ENCODE results near the gene BATF2. TPM values are rescaled to one million over a fixed set of nuclear protein-coding genes. Genes with fewer than 3 reads are reported as not detected.

Gene BATF2
- total and polyA plus RNA-seq, 9 of the 15 experiments (the other 6 are each of a cell fraction or from before 2014, with no cell fraction given): 1.7 to 8.9 (median 6.4) TPM

DNA sequence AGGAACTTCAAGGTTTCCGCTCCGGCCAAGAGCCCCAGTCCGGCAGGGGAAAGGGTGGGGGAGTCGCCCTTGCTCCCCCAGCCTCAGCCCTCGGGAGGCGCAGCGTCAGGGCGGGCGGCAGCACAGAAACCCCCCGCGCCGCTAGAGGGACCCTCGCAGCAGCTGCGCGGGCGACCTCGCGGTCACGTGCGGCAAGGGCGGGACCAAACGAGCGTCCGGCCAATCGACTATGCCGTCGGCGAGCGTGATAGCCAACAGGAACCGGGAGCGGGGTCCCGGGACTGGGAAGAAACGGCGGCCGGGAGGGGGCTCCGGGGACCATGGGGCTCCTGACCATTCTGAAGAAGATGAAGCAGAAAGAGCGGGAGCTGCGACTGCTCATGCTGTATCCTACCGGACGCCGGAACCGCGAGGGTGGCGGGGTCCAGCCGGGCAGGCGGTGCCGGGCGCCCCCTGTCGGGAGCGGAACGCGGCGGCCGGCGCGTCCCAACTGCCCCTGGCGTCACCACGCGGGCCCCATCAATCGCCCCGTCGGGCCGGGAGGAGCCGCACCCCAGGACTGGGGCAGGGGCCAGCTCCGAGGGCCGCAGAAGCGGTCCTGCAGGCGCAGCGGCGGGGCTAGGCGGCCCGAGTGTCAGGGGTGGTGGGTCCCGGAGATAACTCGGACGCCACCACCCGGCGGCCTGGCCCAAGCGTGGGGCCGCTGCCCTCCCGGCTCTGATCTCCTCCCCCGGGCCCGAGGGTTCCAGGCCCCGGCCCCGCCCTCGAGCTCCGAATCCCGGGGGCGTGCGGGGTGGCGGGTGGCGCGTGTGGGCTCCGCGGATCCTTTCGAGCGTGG, 17.3 kb upstream of the BATF2 start, which contains the start of gene ARL2 (continued):
- TF ChIP-seq, protein P1, sequence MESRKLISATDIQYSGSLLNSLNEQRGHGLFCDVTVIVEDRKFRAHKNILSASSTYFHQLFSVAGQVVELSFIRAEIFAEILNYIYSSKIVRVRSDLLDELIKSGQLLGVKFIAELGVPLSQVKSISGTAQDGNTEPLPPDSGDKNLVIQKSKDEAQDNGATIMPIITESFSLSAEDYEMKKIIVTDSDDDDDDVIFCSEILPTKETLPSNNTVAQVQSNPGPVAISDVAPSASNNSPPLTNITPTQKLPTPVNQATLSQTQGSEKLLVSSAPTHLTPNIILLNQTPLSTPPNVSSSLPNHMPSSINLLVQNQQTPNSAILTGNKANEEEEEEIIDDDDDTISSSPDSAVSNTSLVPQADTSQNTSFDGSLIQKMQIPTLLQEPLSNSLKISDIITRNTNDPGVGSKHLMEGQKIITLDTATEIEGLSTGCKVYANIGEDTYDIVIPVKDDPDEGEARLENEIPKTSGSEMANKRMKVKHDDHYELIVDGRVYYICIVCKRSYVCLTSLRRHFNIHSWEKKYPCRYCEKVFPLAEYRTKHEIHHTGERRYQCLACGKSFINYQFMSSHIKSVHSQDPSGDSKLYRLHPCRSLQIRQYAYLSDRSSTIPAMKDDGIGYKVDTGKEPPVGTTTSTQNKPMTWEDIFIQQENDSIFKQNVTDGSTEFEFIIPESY (CRISPR knock-in tag; IDR thresholded peaks at IDR 0.05): peak; percentile 79
- TF ChIP-seq SMARCC2 (IDR thresholded peaks at IDR 0.05; ENCODE audit: low read depth) (no peak), ZNF263 (CRISPR knock-in tag; IDR thresholded peaks at IDR 0.05; ENCODE audit: borderline replicate concordance) (peak; percentile 14; the same call in 1 of the 2 replicates), NKRF (IDR thresholded peaks at IDR 0.05; ENCODE audit: borderline replicate concordance) (peak; percentile 85), GABPA (tag; conservative IDR thresholded peaks at IDR 0.05; ENCODE audit: low read depth) (peak; percentile 76), ESRRA (IDR thresholded peaks at IDR 0.05; ENCODE audit: borderline replicate concordance, low read depth) (0 out of 2 replicates have a peak, but pooled peaks have one; percentile 48), PURB (CRISPR knock-in tag; IDR thresholded peaks at IDR 0.05; ENCODE audit: low read depth) (no peak), DDX20 (tag; IDR thresholded peaks at IDR 0.05; ENCODE audit: low read depth) (no peak), CREM (IDR thresholded peaks at IDR 0.05; ENCODE audit: low read depth) (peak; percentile 63), MBD2 (IDR thresholded peaks at IDR 0.05; ENCODE audit: borderline replicate concordance, low read depth) (no peak; the same call in none of the 2 replicates), ZNF668 (CRISPR knock-in tag; IDR thresholded peaks at IDR 0.05) (no peak), ZNF75A (CRISPR knock-in tag; IDR thresholded peaks at IDR 0.05) (no peak), HCFC1 (IDR thresholded peaks at IDR 0.05; ENCODE audit: low read depth, low read length) (no peak; the same call in none of the 2 replicates), IRF2 (CRISPR knock-in tag; IDR thresholded peaks at IDR 0.05) (peak; percentile 82; the same call in 1 of the 2 replicates), XRCC4 (IDR thresholded peaks at IDR 0.05; ENCODE audit: extremely low read depth, insufficient read depth, insufficient read length) (no peak), WHSC1 (IDR thresholded peaks at IDR 0.05; ENCODE audit: low read length) (no peak), HOXB6 (CRISPR knock-in tag; IDR thresholded peaks at IDR 0.05; ENCODE audit: borderline replicate concordance) (no peak), ZFX (CRISPR knock-in tag; IDR thresholded peaks at IDR 0.05) (peak; percentile 90)
- TF ChIP-seq, protein P2, sequence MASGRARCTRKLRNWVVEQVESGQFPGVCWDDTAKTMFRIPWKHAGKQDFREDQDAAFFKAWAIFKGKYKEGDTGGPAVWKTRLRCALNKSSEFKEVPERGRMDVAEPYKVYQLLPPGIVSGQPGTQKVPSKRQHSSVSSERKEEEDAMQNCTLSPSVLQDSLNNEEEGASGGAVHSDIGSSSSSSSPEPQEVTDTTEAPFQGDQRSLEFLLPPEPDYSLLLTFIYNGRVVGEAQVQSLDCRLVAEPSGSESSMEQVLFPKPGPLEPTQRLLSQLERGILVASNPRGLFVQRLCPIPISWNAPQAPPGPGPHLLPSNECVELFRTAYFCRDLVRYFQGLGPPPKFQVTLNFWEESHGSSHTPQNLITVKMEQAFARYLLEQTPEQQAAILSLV (tag; IDR thresholded peaks at IDR 0.05): no peak
- TF ChIP-seq, protein P3, sequence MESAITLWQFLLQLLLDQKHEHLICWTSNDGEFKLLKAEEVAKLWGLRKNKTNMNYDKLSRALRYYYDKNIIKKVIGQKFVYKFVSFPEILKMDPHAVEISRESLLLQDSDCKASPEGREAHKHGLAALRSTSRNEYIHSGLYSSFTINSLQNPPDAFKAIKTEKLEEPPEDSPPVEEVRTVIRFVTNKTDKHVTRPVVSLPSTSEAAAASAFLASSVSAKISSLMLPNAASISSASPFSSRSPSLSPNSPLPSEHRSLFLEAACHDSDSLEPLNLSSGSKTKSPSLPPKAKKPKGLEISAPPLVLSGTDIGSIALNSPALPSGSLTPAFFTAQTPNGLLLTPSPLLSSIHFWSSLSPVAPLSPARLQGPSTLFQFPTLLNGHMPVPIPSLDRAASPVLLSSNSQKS (CRISPR knock-in tag; IDR thresholded peaks at IDR 0.05): no peak
- TF ChIP-seq, protein P4, sequence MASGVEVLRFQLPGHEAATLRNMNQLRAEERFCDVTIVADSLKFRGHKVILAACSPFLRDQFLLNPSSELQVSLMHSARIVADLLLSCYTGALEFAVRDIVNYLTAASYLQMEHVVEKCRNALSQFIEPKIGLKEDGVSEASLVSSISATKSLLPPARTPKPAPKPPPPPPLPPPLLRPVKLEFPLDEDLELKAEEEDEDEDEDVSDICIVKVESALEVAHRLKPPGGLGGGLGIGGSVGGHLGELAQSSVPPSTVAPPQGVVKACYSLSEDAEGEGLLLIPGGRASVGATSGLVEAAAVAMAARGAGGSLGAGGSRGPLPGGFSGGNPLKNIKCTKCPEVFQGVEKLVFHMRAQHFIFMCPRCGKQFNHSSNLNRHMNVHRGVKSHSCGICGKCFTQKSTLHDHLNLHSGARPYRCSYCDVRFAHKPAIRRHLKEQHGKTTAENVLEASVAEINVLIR (CRISPR knock-in tag; IDR thresholded peaks at IDR 0.05): peak; percentile 40
